Measurements from ENCODE around the gene CDH22.

- TF ChIP-seq, protein P1, sequence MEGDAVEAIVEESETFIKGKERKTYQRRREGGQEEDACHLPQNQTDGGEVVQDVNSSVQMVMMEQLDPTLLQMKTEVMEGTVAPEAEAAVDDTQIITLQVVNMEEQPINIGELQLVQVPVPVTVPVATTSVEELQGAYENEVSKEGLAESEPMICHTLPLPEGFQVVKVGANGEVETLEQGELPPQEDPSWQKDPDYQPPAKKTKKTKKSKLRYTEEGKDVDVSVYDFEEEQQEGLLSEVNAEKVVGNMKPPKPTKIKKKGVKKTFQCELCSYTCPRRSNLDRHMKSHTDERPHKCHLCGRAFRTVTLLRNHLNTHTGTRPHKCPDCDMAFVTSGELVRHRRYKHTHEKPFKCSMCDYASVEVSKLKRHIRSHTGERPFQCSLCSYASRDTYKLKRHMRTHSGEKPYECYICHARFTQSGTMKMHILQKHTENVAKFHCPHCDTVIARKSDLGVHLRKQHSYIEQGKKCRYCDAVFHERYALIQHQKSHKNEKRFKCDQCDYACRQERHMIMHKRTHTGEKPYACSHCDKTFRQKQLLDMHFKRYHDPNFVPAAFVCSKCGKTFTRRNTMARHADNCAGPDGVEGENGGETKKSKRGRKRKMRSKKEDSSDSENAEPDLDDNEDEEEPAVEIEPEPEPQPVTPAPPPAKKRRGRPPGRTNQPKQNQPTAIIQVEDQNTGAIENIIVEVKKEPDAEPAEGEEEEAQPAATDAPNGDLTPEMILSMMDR (IDR thresholded peaks at IDR 0.05; ENCODE audit: poor library complexity, severe bottlenecking) = no peak
- TF ChIP-seq TAF1 (IDR thresholded peaks at IDR 0.05; ENCODE audit: low read depth) (no peak), POLR2AphosphoS5 (IDR thresholded peaks at IDR 0.05) (no peak), EP300 (conservative IDR thresholded peaks at IDR 0.05; ENCODE audit: poor library complexity, severe bottlenecking) (no peak), RAD21 (conservative IDR thresholded peaks at IDR 0.05) (no peak), EZH2 (IDR thresholded peaks at IDR 0.05; ENCODE audit: borderline replicate concordance, insufficient read depth, low read length, poor library complexity, severe bottlenecking) (no peak), REST (IDR thresholded peaks at IDR 0.05; ENCODE audit: borderline replicate concordance) (no peak), SMC3 (conservative IDR thresholded peaks at IDR 0.05; ENCODE audit: poor library complexity) (no peak), MXI1 (conservative IDR thresholded peaks at IDR 0.05; ENCODE audit: poor library complexity, severe bottlenecking) (no peak)
These were observed 92.2 kb downstream of the CDH22 start for GRCh38 chr20:46215913-46216707.

Measured in neural cell (in vitro differentiated cells).